ENCODE results near the gene FOXO3.

Gene FOXO3

GRCh38 chr6:108693430-108694154 is 132.9 kb downstream of the FOXO3 start:
- Histone ChIP-seq H3K79me1 (ENCODE audit: low read length) (peaks cover 10% of the 10 kb centered on the region), H4K12ac (ENCODE audit: low read depth, low read length) (no peak overlapping the region), H3K4me2 (ENCODE audit: low read length) (no peak overlapping the region), H3K23ac (ENCODE audit: low read length) (no peak overlapping the region), H3K9ac (ENCODE audit: low read length) (no peak overlapping the region), H3K27ac (ENCODE audit: low read depth, low read length) (no peak overlapping the region), H4K91ac (ENCODE audit: low read depth, low read length) (no peak overlapping the region), H2BK5ac (ENCODE audit: low read depth, low read length, poor library complexity) (no peak overlapping the region), H2BK120ac (ENCODE audit: insufficient read depth, low read length, poor library complexity) (no peak overlapping the region), H3K79me2 (ENCODE audit: control insufficient read depth, insufficient read depth, low read length, poor library complexity) (peaks cover 3% of the 10 kb centered on the region), H3K9me3 (ENCODE audit: insufficient read depth, low read depth, low read length) (no peaks in the 10 kb centered on the region), H2AFZ (ENCODE audit: insufficient read depth, low read length, poor library complexity) (no peak overlapping the region), H3K36me3 (ENCODE audit: control insufficient read depth in 1 of 2, insufficient read depth in 2 of 2, low read length in 2 of 2) (peaks cover 2 to 6% of the 10 kb centered on the region in 2 experiments), H3K18ac (ENCODE audit: low read length) (no peak overlapping the region), H3K4me3 (ENCODE audit: low read depth, low read length) (no peak overlapping the region), H2BK12ac (ENCODE audit: low read length) (no peak overlapping the region), H3K27me3 (ENCODE audit: insufficient read depth, low read length) (no peaks in the 10 kb centered on the region), H4K8ac (ENCODE audit: low read depth, low read length) (no peak overlapping the region), H3K4ac (ENCODE audit: low read depth, low read length) (no peak overlapping the region), H2AK5ac (ENCODE audit: low read length) (no peak overlapping the region), H3K4me1 (ENCODE audit: control insufficient read depth in 1 of 2, insufficient read depth in 2 of 2, low read length in 2 of 2) (peaks cover 13 to 19% of the 10 kb centered on the region in 2 experiments), H3K14ac (ENCODE audit: low read length) (no peak overlapping the region)
- no peak for DNase-seq
- no CpG with 5 or more reads among the region's 2 CpGs for WGBS (ENCODE audit: extremely low coverage, insufficient coverage, insufficient read length)

- Histone ChIP-seq H4K91ac (ENCODE audit: low read depth, low read length) (no peak overlapping the region), H2AK5ac (ENCODE audit: low read length) (no peak overlapping the region), H3K27ac (ENCODE audit: low read depth, low read length) (no peak overlapping the region), H4K12ac (ENCODE audit: low read depth, low read length) (no peak overlapping the region), H3K4me3 (ENCODE audit: low read depth, low read length) (no peak overlapping the region), H4K8ac (ENCODE audit: low read depth, low read length) (no peak overlapping the region), H3K14ac (ENCODE audit: low read length) (no peak overlapping the region), H3K23ac (ENCODE audit: low read length) (no peak overlapping the region), H3K9ac (ENCODE audit: low read length) (no peak overlapping the region), H2BK120ac (ENCODE audit: insufficient read depth, low read length, poor library complexity) (no peak overlapping the region), H3K79me2 (ENCODE audit: control insufficient read depth, insufficient read depth, low read length, poor library complexity) (no peaks in the 10 kb centered on the region), H3K36me3 (ENCODE audit: control insufficient read depth in 1 of 2, insufficient read depth in 2 of 2, low read length in 2 of 2) (peaks cover 0 to under 1% of the 10 kb centered on the region in 2 experiments), H2BK12ac (ENCODE audit: low read length) (peak overlapping the region; percentile 19), H3K4me1 (ENCODE audit: control insufficient read depth in 1 of 2, insufficient read depth in 2 of 2, low read length in 2 of 2) (peaks cover 5 to 8% of the 10 kb centered on the region in 2 experiments), H3K27me3 (ENCODE audit: insufficient read depth, low read length) (no peaks in the 10 kb centered on the region), H3K18ac (ENCODE audit: low read length) (no peak overlapping the region), H3K4ac (ENCODE audit: low read depth, low read length) (no peak overlapping the region), H2BK5ac (ENCODE audit: low read depth, low read length, poor library complexity) (no peak overlapping the region), H3K4me2 (ENCODE audit: low read length) (no peak overlapping the region), H2AFZ (ENCODE audit: insufficient read depth, low read length, poor library complexity) (no peak overlapping the region), H3K9me3 (ENCODE audit: insufficient read depth, low read depth, low read length) (no peaks in the 10 kb centered on the region), H3K79me1 (ENCODE audit: low read length) (peaks cover 1% of the 10 kb centered on the region)
- WGBS (ENCODE audit: extremely low coverage, insufficient coverage, insufficient read length): no CpG with 5 or more reads among the region's 6 CpGs
- peak; percentile 43 to 82 for DNase-seq
These were observed 134.1 kb downstream of the FOXO3 start for GRCh38 chr6:108694816-108695215.

- no peak overlapping the region for H2AK5ac ChIP-seq (ENCODE audit: low read length)
- WGBS (ENCODE audit: extremely low coverage, insufficient coverage, insufficient read length): no CpG with 5 or more reads among the region's 15 CpGs
- no peak overlapping the region for H3K27ac ChIP-seq (ENCODE audit: low read depth, low read length)
- no peak overlapping the region for H3K14ac ChIP-seq (ENCODE audit: low read length)
- no peaks in the 10 kb centered on the region for H3K79me2 ChIP-seq (ENCODE audit: control insufficient read depth, insufficient read depth, low read length, poor library complexity)
- no peak overlapping the region for H4K8ac ChIP-seq (ENCODE audit: low read depth, low read length)
- no peak overlapping the region for H3K4me2 ChIP-seq (ENCODE audit: low read length)
- no peak overlapping the region for H4K91ac ChIP-seq (ENCODE audit: low read depth, low read length)
- H2BK120ac ChIP-seq (ENCODE audit: insufficient read depth, low read length, poor library complexity): no peak overlapping the region
- H3K23ac ChIP-seq (ENCODE audit: low read length): no peak overlapping the region
- H3K4me3 ChIP-seq (ENCODE audit: low read depth, low read length): no peak overlapping the region
- H3K9ac ChIP-seq (ENCODE audit: low read length): no peak overlapping the region
- no peak overlapping the region for H2AFZ ChIP-seq (ENCODE audit: insufficient read depth, low read length, poor library complexity)
- H4K12ac ChIP-seq (ENCODE audit: low read depth, low read length): no peak overlapping the region
- no peaks in the 10 kb centered on the region for H3K9me3 ChIP-seq (ENCODE audit: insufficient read depth, low read depth, low read length)
- no peak overlapping the region for H2BK12ac ChIP-seq (ENCODE audit: low read length)
- H3K18ac ChIP-seq (ENCODE audit: low read length): no peak overlapping the region
- peaks cover 0 to 4% of the 10 kb centered on the region in 2 experiments for H3K4me1 ChIP-seq (ENCODE audit: control insufficient read depth in 1 of 2, insufficient read depth in 2 of 2, low read length in 2 of 2)
- H3K27me3 ChIP-seq (ENCODE audit: insufficient read depth, low read length): no peaks in the 10 kb centered on the region
- no peaks in the 10 kb centered on the region for H3K36me3 ChIP-seq (ENCODE audit: control insufficient read depth in 1 of 2, insufficient read depth in 2 of 2, low read length in 2 of 2)
- no peak overlapping the region for H3K4ac ChIP-seq (ENCODE audit: low read depth, low read length)
- no peaks in the 10 kb centered on the region for H3K79me1 ChIP-seq (ENCODE audit: low read length)
- no peak for DNase-seq
- H2BK5ac ChIP-seq (ENCODE audit: low read depth, low read length, poor library complexity): no peak overlapping the region
These were observed 136.9 kb downstream of the FOXO3 start for GRCh38 chr6:108697561-108698161.

GRCh38 chr6:108698593-108699289 is 138.0 kb downstream of the FOXO3 start:
- Histone ChIP-seq H3K14ac (ENCODE audit: low read length) (no peak overlapping the region), H4K91ac (ENCODE audit: low read depth, low read length) (peak overlapping the region; percentile 42), H3K4me1 (ENCODE audit: control insufficient read depth in 1 of 2, insufficient read depth in 2 of 2, low read length in 2 of 2) (peaks cover 0 to 4% of the 10 kb centered on the region in 2 experiments), H2AFZ (ENCODE audit: insufficient read depth, low read length, poor library complexity) (no peak overlapping the region), H3K79me1 (ENCODE audit: low read length) (no peaks in the 10 kb centered on the region), H2BK120ac (ENCODE audit: insufficient read depth, low read length, poor library complexity) (no peak overlapping the region), H3K27me3 (ENCODE audit: insufficient read depth, low read length) (no peaks in the 10 kb centered on the region), H3K4ac (ENCODE audit: low read depth, low read length) (no peak overlapping the region), H3K18ac (ENCODE audit: low read length) (no peak overlapping the region), H3K9me3 (ENCODE audit: insufficient read depth, low read depth, low read length) (peaks cover under 1% of the 10 kb centered on the region), H3K23ac (ENCODE audit: low read length) (no peak overlapping the region), H3K9ac (ENCODE audit: low read length) (no peak overlapping the region), H4K12ac (ENCODE audit: low read depth, low read length) (no peak overlapping the region), H2BK5ac (ENCODE audit: low read depth, low read length, poor library complexity) (no peak overlapping the region), H3K36me3 (ENCODE audit: control insufficient read depth in 1 of 2, insufficient read depth in 2 of 2, low read length in 2 of 2) (no peaks in the 10 kb centered on the region), H2AK5ac (ENCODE audit: low read length) (no peak overlapping the region), H3K27ac (ENCODE audit: low read depth, low read length) (no peak overlapping the region), H3K79me2 (ENCODE audit: control insufficient read depth, insufficient read depth, low read length, poor library complexity) (no peaks in the 10 kb centered on the region), H4K8ac (ENCODE audit: low read depth, low read length) (no peak overlapping the region), H2BK12ac (ENCODE audit: low read length) (peak overlapping the region; percentile 32), H3K4me3 (ENCODE audit: low read depth, low read length) (no peak overlapping the region), H3K4me2 (ENCODE audit: low read length) (no peak overlapping the region)
- no peak for DNase-seq
- WGBS (ENCODE audit: extremely low coverage, insufficient coverage, insufficient read length): no CpG with 5 or more reads among the region's 11 CpGs

Data from trophoblast cell (in vitro differentiated cells and primary cell).